Measurements from ENCODE around the gene TNS3. TPM values are rescaled to one million over a fixed set of nuclear protein-coding genes. Genes with fewer than 3 reads are reported as not detected.
A peak's percentile ranks its signal among the peaks of the same experiment; 100 is the strongest.

The TNS3 gene
- total RNA-seq, 1 experiment from 2014 or later: 533 TPM

DNA sequence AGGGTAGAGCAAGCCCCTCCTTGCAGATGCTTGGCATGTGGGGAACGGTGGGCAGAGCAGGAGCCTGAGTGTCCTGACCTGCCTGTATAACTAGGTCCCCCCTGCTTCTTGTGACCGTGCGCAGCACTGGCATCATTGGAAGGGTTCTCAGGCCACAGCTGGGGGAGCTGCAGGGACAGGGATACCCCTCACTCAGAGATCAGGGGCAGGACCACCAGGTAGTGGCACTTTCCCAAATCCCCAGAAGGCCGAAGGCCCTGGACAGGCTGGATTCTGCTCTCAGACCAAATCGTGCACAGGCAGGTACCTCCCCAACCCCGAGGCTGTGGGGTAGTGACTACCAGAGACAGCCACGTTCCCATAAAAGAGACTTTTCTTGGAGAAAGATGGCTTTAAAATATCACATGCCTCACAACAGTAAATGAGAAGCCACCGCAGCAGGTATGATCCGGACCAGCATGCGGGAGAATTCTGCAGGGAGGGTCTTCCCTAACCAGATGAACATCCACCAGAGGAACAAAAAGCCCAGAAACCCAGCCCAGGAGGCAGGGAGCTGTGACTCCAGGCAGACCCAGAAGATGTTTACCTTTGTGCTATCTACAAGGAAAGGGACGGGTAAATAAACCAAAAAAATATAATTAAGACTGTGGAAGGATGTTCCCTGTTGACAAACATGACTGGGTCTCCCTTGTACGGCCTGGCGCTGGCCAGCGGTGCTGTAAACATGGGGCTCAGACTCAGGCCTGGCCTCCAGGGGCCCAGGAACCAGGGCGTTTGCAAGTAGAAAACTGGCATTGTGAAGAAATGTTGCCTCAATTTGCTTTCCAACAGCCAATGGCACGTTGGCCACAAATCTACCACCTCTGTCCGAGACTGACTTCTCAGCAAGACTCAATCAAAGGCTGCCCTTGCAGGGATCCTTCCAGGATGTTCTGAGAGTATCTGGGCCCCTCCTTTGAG is 180.0 kb downstream of the TNS3 start:
- in situ Hi-C loops (cut with HindIII; ENCODE audit: low pct_unique_long_range_greater_than_20kb, low sequenced_read_pairs) (no loop called here), intact Hi-C loops (cut with micrococcal nuclease; ENCODE audit: unreplicated experiment) (no loop called here)
- ATAC-seq (no peak), DNase-seq (ENCODE audit: low read depth, low spot score) (no peak)
- no peaks in the 10 kb centered on the region for H3K27me3 ChIP-seq (ENCODE audit: control insufficient read depth, insufficient read depth, low read length)
- H3K36me3 ChIP-seq (ENCODE audit: control insufficient read depth, insufficient read depth, low read length): peaks cover 45% of the 10 kb centered on the region
- peak overlapping the region; percentile 4; the same call in 1 of the 2 replicates for H3K27ac ChIP-seq (ENCODE audit: low read length)
- H3K4me1 ChIP-seq (ENCODE audit: control insufficient read depth, insufficient read depth, low read length): peaks cover 45% of the 10 kb centered on the region
- ChIA-PET CTCF (no interaction called here), POLR2A (no interaction called here)
- TF ChIP-seq, protein P1, sequence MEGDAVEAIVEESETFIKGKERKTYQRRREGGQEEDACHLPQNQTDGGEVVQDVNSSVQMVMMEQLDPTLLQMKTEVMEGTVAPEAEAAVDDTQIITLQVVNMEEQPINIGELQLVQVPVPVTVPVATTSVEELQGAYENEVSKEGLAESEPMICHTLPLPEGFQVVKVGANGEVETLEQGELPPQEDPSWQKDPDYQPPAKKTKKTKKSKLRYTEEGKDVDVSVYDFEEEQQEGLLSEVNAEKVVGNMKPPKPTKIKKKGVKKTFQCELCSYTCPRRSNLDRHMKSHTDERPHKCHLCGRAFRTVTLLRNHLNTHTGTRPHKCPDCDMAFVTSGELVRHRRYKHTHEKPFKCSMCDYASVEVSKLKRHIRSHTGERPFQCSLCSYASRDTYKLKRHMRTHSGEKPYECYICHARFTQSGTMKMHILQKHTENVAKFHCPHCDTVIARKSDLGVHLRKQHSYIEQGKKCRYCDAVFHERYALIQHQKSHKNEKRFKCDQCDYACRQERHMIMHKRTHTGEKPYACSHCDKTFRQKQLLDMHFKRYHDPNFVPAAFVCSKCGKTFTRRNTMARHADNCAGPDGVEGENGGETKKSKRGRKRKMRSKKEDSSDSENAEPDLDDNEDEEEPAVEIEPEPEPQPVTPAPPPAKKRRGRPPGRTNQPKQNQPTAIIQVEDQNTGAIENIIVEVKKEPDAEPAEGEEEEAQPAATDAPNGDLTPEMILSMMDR (IDR thresholded peaks at IDR 0.05): no peak
- no peak for TF ChIP-seq POLR2AphosphoS5 (IDR thresholded peaks at IDR 0.05; ENCODE audit: low read depth, low read length)
- no peak for TF ChIP-seq TCF7L2 (IDR thresholded peaks at IDR 0.05; ENCODE audit: low read depth, low read length)
- no peak for TF ChIP-seq SIN3A (IDR thresholded peaks at IDR 0.05; ENCODE audit: borderline replicate concordance, insufficient read depth, low read depth, low read length)
- TF ChIP-seq, protein P2, sequence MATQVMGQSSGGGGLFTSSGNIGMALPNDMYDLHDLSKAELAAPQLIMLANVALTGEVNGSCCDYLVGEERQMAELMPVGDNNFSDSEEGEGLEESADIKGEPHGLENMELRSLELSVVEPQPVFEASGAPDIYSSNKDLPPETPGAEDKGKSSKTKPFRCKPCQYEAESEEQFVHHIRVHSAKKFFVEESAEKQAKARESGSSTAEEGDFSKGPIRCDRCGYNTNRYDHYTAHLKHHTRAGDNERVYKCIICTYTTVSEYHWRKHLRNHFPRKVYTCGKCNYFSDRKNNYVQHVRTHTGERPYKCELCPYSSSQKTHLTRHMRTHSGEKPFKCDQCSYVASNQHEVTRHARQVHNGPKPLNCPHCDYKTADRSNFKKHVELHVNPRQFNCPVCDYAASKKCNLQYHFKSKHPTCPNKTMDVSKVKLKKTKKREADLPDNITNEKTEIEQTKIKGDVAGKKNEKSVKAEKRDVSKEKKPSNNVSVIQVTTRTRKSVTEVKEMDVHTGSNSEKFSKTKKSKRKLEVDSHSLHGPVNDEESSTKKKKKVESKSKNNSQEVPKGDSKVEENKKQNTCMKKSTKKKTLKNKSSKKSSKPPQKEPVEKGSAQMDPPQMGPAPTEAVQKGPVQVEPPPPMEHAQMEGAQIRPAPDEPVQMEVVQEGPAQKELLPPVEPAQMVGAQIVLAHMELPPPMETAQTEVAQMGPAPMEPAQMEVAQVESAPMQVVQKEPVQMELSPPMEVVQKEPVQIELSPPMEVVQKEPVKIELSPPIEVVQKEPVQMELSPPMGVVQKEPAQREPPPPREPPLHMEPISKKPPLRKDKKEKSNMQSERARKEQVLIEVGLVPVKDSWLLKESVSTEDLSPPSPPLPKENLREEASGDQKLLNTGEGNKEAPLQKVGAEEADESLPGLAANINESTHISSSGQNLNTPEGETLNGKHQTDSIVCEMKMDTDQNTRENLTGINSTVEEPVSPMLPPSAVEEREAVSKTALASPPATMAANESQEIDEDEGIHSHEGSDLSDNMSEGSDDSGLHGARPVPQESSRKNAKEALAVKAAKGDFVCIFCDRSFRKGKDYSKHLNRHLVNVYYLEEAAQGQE (IDR thresholded peaks at IDR 0.05; ENCODE audit: insufficient read depth in 1 of 2, low read depth in 2 of 2, low read length in 1 of 2): no peak
- H3K4me3 ChIP-seq (ENCODE audit: low read depth in 2 of 2, low read length in 2 of 2): no peak overlapping the region
- BruUV-seq (replicated peaks): no TSS peak
- H3K9me3 ChIP-seq (ENCODE audit: control insufficient read depth, insufficient read depth, low read depth, low read length): no peaks in the 10 kb centered on the region

DNA sequence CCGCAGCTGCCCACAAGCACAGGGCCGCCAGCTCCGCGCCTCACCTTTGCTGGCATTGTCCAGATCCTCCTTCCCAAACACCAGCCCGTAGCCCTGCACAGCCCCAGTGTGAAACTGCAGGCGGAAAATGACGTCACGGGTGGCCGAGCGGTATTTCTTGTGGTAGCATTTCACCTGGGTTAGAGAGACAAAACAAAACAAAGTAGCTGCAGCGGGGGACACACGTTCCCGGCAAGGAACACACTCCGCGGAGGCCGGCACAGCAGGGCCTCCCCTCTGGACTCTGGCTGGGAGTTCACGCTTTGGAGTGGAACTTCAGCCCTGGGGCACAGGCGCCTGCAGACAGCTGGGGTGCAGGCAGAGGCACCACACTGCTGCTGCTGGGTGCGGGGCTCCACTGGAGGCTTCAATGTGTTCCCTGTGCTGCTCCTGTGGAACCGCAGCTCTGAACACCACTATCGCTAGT is 181.1 kb downstream of the TNS3 start:
- DNase-seq (ENCODE audit: low read depth, low spot score) (no peak), ATAC-seq (peak; percentile 23; the same call in 1 of the 2 replicates)
- peaks cover 34% of the 10 kb centered on the region for H3K4me1 ChIP-seq (ENCODE audit: control insufficient read depth, insufficient read depth, low read length)
- TF ChIP-seq, protein P2 (IDR thresholded peaks at IDR 0.05; ENCODE audit: insufficient read depth in 1 of 2, low read depth in 2 of 2, low read length in 1 of 2): no peak
- TF ChIP-seq POLR2AphosphoS5 (IDR thresholded peaks at IDR 0.05; ENCODE audit: low read depth, low read length): 0 out of 2 replicates have a peak, but pooled peaks have one; percentile 4
- H3K4me3 ChIP-seq (ENCODE audit: low read depth in 2 of 2, low read length in 2 of 2): no peak overlapping the region
- intact Hi-C loops (cut with micrococcal nuclease; ENCODE audit: unreplicated experiment): no loop called here
- peaks cover 44% of the 10 kb centered on the region for H3K36me3 ChIP-seq (ENCODE audit: control insufficient read depth, insufficient read depth, low read length)
- no peak overlapping the region for H3K27ac ChIP-seq (ENCODE audit: low read length)
- POLR2A ChIA-PET: no interaction called here
- H3K9me3 ChIP-seq (ENCODE audit: control insufficient read depth, insufficient read depth, low read depth, low read length): no peaks in the 10 kb centered on the region
- H3K27me3 ChIP-seq (ENCODE audit: control insufficient read depth, insufficient read depth, low read length): no peaks in the 10 kb centered on the region
- in situ Hi-C loops (cut with HindIII; ENCODE audit: low pct_unique_long_range_greater_than_20kb, low sequenced_read_pairs): no loop called here
- CTCF ChIA-PET: no interaction called here
- BruUV-seq (replicated peaks): no TSS peak
